ENCODE results near the gene COX19. TPM values are rescaled to one million over a fixed set of nuclear protein-coding genes. Genes with fewer than 3 reads are reported as not detected.

COX19 gene
- total and polyA plus RNA-seq, 12 donors = 3.7 to 9.1 (median 6.1) TPM

GRCh38 chr7:979151-979550, 3.8 kb upstream of the COX19 start:
- Histone ChIP-seq H3K27ac (no peak overlapping the region), H3K4me1 (peaks cover 0 to 20% (median 10%) of the 10 kb centered on the region in 9 donors), H3K9me3 (no peaks in the 10 kb centered on the region), H3K27me3 (peaks cover 0 to 13% (median 10%) of the 10 kb centered on the region in 7 donors), H3K36me3 (no peaks in the 10 kb centered on the region), H3K4me3 (no peak overlapping the region)
- ATAC-seq (no peak), DNase-seq (no peak)
- TF ChIP-seq, protein P1, sequence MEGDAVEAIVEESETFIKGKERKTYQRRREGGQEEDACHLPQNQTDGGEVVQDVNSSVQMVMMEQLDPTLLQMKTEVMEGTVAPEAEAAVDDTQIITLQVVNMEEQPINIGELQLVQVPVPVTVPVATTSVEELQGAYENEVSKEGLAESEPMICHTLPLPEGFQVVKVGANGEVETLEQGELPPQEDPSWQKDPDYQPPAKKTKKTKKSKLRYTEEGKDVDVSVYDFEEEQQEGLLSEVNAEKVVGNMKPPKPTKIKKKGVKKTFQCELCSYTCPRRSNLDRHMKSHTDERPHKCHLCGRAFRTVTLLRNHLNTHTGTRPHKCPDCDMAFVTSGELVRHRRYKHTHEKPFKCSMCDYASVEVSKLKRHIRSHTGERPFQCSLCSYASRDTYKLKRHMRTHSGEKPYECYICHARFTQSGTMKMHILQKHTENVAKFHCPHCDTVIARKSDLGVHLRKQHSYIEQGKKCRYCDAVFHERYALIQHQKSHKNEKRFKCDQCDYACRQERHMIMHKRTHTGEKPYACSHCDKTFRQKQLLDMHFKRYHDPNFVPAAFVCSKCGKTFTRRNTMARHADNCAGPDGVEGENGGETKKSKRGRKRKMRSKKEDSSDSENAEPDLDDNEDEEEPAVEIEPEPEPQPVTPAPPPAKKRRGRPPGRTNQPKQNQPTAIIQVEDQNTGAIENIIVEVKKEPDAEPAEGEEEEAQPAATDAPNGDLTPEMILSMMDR (IDR thresholded peaks at IDR 0.05) = no peak
- intact Hi-C loops (cut with DNase I) = no loop called here
- 76 to 77% methylated on average over 16 of the region's 16 CpGs for WGBS, 2 donors

DNA sequence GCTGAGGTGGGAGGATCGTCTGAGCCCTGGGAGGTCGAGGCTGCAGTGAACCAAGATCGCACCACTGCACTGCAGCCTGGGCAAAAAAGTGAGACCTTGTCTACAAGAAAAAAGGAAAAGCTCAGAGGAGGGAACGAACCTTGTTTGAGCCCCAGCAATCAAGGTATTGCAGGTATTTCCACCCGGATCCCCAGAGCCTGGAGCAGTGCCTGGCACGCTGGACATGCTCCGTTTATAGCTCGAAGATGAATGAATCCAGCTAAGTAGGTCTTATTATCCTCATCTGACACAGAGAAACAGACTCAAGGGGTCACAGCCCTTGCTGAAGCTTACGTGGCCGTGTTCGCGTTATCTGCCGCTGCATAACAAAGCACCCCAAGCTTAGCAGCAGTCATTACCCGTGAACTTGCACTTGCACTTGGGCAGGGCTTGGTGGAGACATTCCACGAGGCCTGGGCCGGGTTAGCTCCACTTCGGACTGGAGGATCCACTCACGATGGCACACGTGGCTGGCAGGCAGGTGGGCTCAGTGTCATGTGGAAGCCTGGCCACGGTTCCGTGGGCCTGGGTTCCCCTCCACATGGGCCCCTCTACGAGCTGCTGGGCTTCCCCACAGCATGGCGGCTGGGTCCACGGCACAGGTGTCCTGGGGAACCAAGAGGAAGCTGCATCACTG, 3.2 kb upstream of the COX19 start:
- H3K9me3 ChIP-seq = no peaks in the 10 kb centered on the region
- ATAC-seq (no peak), DNase-seq (no peak)
- peaks cover 0 to 2% (median 0%) of the 10 kb centered on the region in 9 donors for H3K36me3 ChIP-seq
- H3K27me3 ChIP-seq = peaks cover 0 to 7% (median 4%) of the 10 kb centered on the region in 7 donors
- H3K4me1 ChIP-seq = peaks cover 3 to 26% (median 16%) of the 10 kb centered on the region in 9 donors
- WGBS, 2 donors = 89 to 92% methylated on average over 24 of the region's 24 CpGs
- no peak overlapping the region for H3K27ac ChIP-seq
- intact Hi-C loops (cut with DNase I) = no loop called here
- H3K4me3 ChIP-seq = no peak overlapping the region
- TF ChIP-seq, protein P1 (IDR thresholded peaks at IDR 0.05) = no peak

GRCh38 chr7:978049-978346, 2.6 kb upstream of the COX19 start:
- no peak for ATAC-seq
- 80 to 81% methylated on average over 7 of the region's 7 CpGs for WGBS, 2 donors
- Histone ChIP-seq H3K9me3 (no peaks in the 10 kb centered on the region), H3K4me3 (no peak overlapping the region), H3K27me3 (peaks cover 0 to 3% (median 0%) of the 10 kb centered on the region in 7 donors), H3K27ac (no peak overlapping the region), H3K4me1 (peaks cover 7 to 31% (median 21%) of the 10 kb centered on the region in 9 donors), H3K36me3 (peaks cover 0 to 8% (median 0%) of the 10 kb centered on the region in 9 donors)
- intact Hi-C loops (cut with DNase I) = no loop called here
- DNase-seq = no peak
- TF ChIP-seq, protein P1 (IDR thresholded peaks at IDR 0.05) = no peak

- H3K4me1 ChIP-seq = peaks cover 7 to 36% (median 27%) of the 10 kb centered on the region in 9 donors
Measured at GRCh38 chr7:977326-978048, 2.1 kb upstream of the COX19 start.

More at GRCh38 chr7:977326-978048, 2.1 kb upstream of the COX19 start:
- WGBS, 2 donors = 75 to 84% methylated on average over 18 to 19 of the region's 19 CpGs
- DNase-seq (no peak), ATAC-seq (no peak)
- no peaks in the 10 kb centered on the region for H3K27me3 ChIP-seq
- peaks cover 0 to 13% (median 5%) of the 10 kb centered on the region in 9 donors for H3K36me3 ChIP-seq
- TF ChIP-seq, protein P1 (IDR thresholded peaks at IDR 0.05) = no peak
- intact Hi-C loops (cut with DNase I) = no loop called here
- H3K4me3 ChIP-seq = no peak overlapping the region
- no peaks in the 10 kb centered on the region for H3K9me3 ChIP-seq
- H3K27ac ChIP-seq = no peak overlapping the region
